Stimulated activated CD4-positive, alpha-beta T cell treated with anti-CD3 and anti-CD28 coated beads, TNF-alpha, amount 100 ng/mL, for 1 hour (primary cell): ENCODE data around the gene MTRF1.

Source experiments
- DNase-seq, 3 donors: peaks; one replicate each; pipeline ENCODE4 v3.0.0-alpha.2; 2020; ENCODE audit warnings: low read depth in 3 of 3, low spot score in 1 of 3

The MTRF1 gene

GRCh38 chr13:41224113-41225110, 39.0 kb downstream of the MTRF1 start:
- no peak for DNase-seq

- peak in 2 of 3 donors; percentile 4 to 19 for DNase-seq
Measured at GRCh38 chr13:41222259-41222852, 41.0 kb downstream of the MTRF1 start.

GRCh38 chr13:41220401-41220800, 43.0 kb downstream of the MTRF1 start:
- DNase-seq: no peak

- DNase-seq: no peak
Measured at GRCh38 chr13:41216160-41216559, 47.2 kb downstream of the MTRF1 start.

GRCh38 chr13:41213919-41214318, 49.5 kb downstream of the MTRF1 start:
- DNase-seq: no peak

- DNase-seq: no peak
Measured at GRCh38 chr13:41213316-41213715, 50.1 kb downstream of the MTRF1 start.

GRCh38 chr13:41212881-41213280, 50.5 kb downstream of the MTRF1 start:
- no peak for DNase-seq

GRCh38 chr13:41211062-41211461, 52.3 kb downstream of the MTRF1 start:
- DNase-seq: no peak

- no peak for DNase-seq
Measured at GRCh38 chr13:41206467-41206866, 56.9 kb downstream of the MTRF1 start.

GRCh38 chr13:41203810-41204209, 59.6 kb downstream of the MTRF1 start:
- no peak for DNase-seq

GRCh38 chr13:41200126-41200525, 63.2 kb downstream of the MTRF1 start:
- DNase-seq: no peak

- DNase-seq: no peak
Measured at GRCh38 chr13:41199526-41199925, 63.9 kb downstream of the MTRF1 start.

GRCh38 chr13:41199079-41199478, 64.3 kb downstream of the MTRF1 start:
- DNase-seq: no peak

GRCh38 chr13:41196620-41197019, 66.8 kb downstream of the MTRF1 start:
- DNase-seq: no peak

GRCh38 chr13:41196011-41196410, 67.4 kb downstream of the MTRF1 start:
- no peak for DNase-seq

GRCh38 chr13:41193919-41194824, 69.2 kb downstream of the MTRF1 start, which contains the start of gene KBTBD7:
Gene KBTBD7 (minus strand): TSS chr13:41194569. CDS start chr13:41194257, 312 bp downstream.
- DNase-seq: peak; percentile 67 to 79 (median 76)

- DNase-seq: no peak
Measured at GRCh38 chr13:41193469-41193868, 69.9 kb downstream of the MTRF1 start.

- no peak for DNase-seq
Measured at GRCh38 chr13:41188584-41188983, 74.8 kb downstream of the MTRF1 start.

- DNase-seq: no peak
Measured at GRCh38 chr13:41186481-41186880, 76.9 kb downstream of the MTRF1 start.

GRCh38 chr13:41182231-41182630, 81.1 kb downstream of the MTRF1 start:
- DNase-seq: no peak

GRCh38 chr13:41179593-41180250, 83.7 kb downstream of the MTRF1 start:
- no peak for DNase-seq
